Adrenal gland (tissue), 5 donors: ENCODE data around the gene BCORL1.

Experiments
- POLR2A ChIP-seq, 2 donors: fragments of 450-650 bp; IDR thresholded peaks; one replicate each; pipeline ENCODE4 v1.6.1; 2017; ENCODE audit warnings: antibody characterized with exemption in 2 of 2, mild to moderate bottlenecking in 2 of 2, moderate library complexity in 1 of 2
- TF ChIP-seq, protein P1 (sequence below), 6 experiments: fragments of 450-650 bp in 4 of 6; fragments of 200-600 bp in 2 of 6; sonication (generic) in 1 of 6; IDR thresholded peaks; 1 replicate in 5 of 6; 2 replicates in 1 of 6; pipeline versions ENCODE4 v1.5.1 to v1.8.0; 2016 to 2021; ENCODE audit warnings: antibody characterized with exemption in 6 of 6, mild to moderate bottlenecking in 2 of 6, moderate library complexity in 1 of 6
- donor health status: DM: no; HTN: no; CAD: no.

DNA sequence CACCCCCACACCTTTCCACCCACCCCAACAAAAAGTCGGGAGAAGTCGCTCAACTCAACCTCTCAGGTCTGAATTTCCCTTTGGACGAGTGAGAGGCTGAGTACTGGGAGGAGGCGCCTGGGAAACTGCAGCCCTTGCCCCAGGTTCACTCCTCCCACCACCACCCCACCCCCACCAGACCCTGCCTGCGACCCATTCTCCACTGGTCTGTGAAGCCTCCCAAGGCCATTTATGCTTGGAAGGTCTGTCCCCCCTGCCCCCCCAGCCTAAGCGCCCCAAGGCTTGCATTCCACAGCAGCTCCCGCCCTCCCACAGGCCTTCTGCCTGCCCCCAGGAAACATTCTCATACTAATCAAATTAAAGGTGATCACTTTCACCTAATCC, 100.7 kb downstream of the BCORL1 start:
- no peak for TF ChIP-seq POLR2A (IDR thresholded peaks at IDR 0.05)
- TF ChIP-seq, protein P1, sequence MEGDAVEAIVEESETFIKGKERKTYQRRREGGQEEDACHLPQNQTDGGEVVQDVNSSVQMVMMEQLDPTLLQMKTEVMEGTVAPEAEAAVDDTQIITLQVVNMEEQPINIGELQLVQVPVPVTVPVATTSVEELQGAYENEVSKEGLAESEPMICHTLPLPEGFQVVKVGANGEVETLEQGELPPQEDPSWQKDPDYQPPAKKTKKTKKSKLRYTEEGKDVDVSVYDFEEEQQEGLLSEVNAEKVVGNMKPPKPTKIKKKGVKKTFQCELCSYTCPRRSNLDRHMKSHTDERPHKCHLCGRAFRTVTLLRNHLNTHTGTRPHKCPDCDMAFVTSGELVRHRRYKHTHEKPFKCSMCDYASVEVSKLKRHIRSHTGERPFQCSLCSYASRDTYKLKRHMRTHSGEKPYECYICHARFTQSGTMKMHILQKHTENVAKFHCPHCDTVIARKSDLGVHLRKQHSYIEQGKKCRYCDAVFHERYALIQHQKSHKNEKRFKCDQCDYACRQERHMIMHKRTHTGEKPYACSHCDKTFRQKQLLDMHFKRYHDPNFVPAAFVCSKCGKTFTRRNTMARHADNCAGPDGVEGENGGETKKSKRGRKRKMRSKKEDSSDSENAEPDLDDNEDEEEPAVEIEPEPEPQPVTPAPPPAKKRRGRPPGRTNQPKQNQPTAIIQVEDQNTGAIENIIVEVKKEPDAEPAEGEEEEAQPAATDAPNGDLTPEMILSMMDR (IDR thresholded peaks at IDR 0.05) = no peak
